WTC11 (cell line): ENCODE data around the gene SPRY1.

Experiments
- MXD4 ChIP-seq: fragments of 250-450 bp; sonication (Bioruptor Pico); IDR thresholded peaks from 2 replicates; pipeline ENCODE4 v1.8.0; 2021; ENCODE audit warnings: mild to moderate bottlenecking, moderate library complexity, borderline replicate concordance
- ZNF671 ChIP-seq: fragments of 250-450 bp; sonication (Bioruptor Pico); IDR thresholded peaks from 2 replicates; pipeline ENCODE4 v1.8.0; 2021; ENCODE audit warnings: mild to moderate bottlenecking
- TF ChIP-seq, protein P1 (sequence below): sonication (generic); formaldehyde crosslinking; IDR thresholded peaks from 2 replicates; pipeline ENCODE4 v1.8.0; 2022; ENCODE audit warnings: mild to moderate bottlenecking, missing genetic modification reagents
- TF ChIP-seq, protein P2 (sequence below): sonication (generic); formaldehyde crosslinking; IDR thresholded peaks from 2 replicates; pipeline ENCODE4 v1.8.1; 2023; ENCODE audit warnings: mild to moderate bottlenecking, moderate library complexity, missing genetic modification reagents
- TF ChIP-seq, protein P3 (sequence below): fragments of 200-600 bp; IDR thresholded peaks from 2 replicates; pipeline ENCODE4 v1.8.0; 2022; ENCODE audit warnings: antibody characterized with exemption

DNA sequence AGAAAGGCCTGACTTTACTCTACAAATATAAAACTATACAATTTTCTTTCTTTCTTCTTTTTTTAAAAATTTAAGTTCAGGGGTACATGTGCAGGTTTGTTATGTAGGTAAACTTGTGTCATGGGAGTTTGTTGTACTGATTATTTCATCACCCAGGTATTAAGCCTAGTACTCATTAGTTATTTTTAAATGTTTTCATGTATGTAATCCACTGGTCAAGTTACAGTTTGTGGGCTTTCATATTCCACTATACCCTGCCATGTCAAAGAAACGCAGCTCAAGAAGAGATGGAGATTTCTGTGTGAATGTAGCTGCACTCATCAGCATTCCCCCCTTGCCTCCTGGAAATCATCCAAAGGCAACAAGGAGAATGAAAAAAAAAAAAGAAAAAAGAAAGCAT, 31.2 kb upstream of the SPRY1 start:
- TF ChIP-seq ZNF671 (CRISPR knock-in tag) (no peak), MXD4 (CRISPR knock-in tag) (no peak)
- TF ChIP-seq, protein P1, sequence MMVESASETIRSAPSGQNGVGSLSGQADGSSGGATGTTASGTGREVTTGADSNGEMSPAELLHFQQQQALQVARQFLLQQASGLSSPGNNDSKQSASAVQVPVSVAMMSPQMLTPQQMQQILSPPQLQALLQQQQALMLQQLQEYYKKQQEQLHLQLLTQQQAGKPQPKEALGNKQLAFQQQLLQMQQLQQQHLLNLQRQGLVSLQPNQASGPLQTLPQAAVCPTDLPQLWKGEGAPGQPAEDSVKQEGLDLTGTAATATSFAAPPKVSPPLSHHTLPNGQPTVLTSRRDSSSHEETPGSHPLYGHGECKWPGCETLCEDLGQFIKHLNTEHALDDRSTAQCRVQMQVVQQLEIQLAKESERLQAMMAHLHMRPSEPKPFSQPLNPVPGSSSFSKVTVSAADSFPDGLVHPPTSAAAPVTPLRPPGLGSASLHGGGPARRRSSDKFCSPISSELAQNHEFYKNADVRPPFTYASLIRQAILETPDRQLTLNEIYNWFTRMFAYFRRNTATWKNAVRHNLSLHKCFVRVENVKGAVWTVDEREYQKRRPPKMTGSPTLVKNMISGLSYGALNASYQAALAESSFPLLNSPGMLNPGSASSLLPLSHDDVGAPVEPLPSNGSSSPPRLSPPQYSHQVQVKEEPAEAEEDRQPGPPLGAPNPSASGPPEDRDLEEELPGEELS (CRISPR knock-in tag) = no peak
- TF ChIP-seq, protein P2, sequence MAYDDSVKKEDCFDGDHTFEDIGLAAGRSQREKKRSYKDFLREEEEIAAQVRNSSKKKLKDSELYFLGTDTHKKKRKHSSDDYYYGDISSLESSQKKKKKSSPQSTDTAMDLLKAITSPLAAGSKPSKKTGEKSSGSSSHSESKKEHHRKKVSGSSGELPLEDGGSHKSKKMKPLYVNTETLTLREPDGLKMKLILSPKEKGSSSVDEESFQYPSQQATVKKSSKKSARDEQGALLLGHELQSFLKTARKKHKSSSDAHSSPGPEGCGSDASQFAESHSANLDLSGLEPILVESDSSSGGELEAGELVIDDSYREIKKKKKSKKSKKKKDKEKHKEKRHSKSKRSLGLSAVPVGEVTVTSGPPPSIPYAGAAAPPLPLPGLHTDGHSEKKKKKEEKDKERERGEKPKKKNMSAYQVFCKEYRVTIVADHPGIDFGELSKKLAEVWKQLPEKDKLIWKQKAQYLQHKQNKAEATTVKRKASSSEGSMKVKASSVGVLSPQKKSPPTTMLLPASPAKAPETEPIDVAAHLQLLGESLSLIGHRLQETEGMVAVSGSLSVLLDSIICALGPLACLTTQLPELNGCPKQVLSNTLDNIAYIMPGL (CRISPR knock-in tag) = no peak
- TF ChIP-seq, protein P3, sequence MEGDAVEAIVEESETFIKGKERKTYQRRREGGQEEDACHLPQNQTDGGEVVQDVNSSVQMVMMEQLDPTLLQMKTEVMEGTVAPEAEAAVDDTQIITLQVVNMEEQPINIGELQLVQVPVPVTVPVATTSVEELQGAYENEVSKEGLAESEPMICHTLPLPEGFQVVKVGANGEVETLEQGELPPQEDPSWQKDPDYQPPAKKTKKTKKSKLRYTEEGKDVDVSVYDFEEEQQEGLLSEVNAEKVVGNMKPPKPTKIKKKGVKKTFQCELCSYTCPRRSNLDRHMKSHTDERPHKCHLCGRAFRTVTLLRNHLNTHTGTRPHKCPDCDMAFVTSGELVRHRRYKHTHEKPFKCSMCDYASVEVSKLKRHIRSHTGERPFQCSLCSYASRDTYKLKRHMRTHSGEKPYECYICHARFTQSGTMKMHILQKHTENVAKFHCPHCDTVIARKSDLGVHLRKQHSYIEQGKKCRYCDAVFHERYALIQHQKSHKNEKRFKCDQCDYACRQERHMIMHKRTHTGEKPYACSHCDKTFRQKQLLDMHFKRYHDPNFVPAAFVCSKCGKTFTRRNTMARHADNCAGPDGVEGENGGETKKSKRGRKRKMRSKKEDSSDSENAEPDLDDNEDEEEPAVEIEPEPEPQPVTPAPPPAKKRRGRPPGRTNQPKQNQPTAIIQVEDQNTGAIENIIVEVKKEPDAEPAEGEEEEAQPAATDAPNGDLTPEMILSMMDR = no peak
